K562 (cell line): ENCODE results near the gene LNPEP. TPM values are rescaled to one million over a fixed set of nuclear protein-coding genes. Genes with fewer than 3 reads are reported as not detected.

Experiments
- ATAC-seq: fragments of 200-7000 bp; cut with Tn5 transposase; 3 replicates; pipeline ENCODE4 v1.9.1; 2020; ENCODE audit warnings: moderate library complexity
- BruUV-seq: library from RNA; stranded (reverse); fragments of 400-500 nt; replicated peaks from 2 replicates; lab custom pipeline; 2021; lab: Mats Ljungman, UMichigan
- CTCF ChIA-PET: fragments of 300-600 bp; formaldehyde crosslinking; extraction: SDS; loops from one replicate; lab custom pipeline; 2021; ENCODE audit warnings: low intra/inter-chr PET ratio; lab: Yijun Ruan, JAX
- POLR2A ChIA-PET: fragments of 300-600, 350-650 bp; sonication (Branson Sonifier 250); formaldehyde crosslinking; extraction: SDS; loops from one replicate; lab custom pipeline; 2021; ENCODE audit warnings: antibody characterized with exemption, inconsistent platforms; lab: Yijun Ruan, JAX
- DNase-seq, 4 experiments: peaks; one replicate each; pipeline versions ENCODE4 v3.0.0 to v3.0.0-alpha.2; 2011 to 2018; ENCODE audit warnings: low spot score in 3 of 4, mixed read lengths in 3 of 4; ENCODE audit errors: extremely low read depth in 1 of 4
- FAIRE-seq: peaks from 2 replicates; lab custom pipeline; 2011; peaks lifted over from hg19 to GRCh38; lab: Jason Lieb, UNC
- H2AFZ ChIP-seq: 2 replicates; pipeline ENCODE4 v1.6.0; 2011; ENCODE audit warnings: low read depth, low read length, control low read depth, inconsistent platforms
- H3K27ac ChIP-seq: fragments of 200-600 bp; 3 replicates; pipeline ENCODE4 v1.8.0; 2011; ENCODE audit warnings: low read depth, mild to moderate bottlenecking, control low read depth, inconsistent platforms, low read length, moderate library complexity, mixed read lengths; ENCODE audit errors: extremely low read depth
- H3K27me3 ChIP-seq, 2 experiments: fragments of 300-600 bp in 1 of 2; 2 replicates in 1 of 2; 3 replicates in 1 of 2; pipeline versions ENCODE4 v1.6.0 to v1.8.0; 2011; ENCODE audit warnings: inconsistent platforms in 2 of 2, low read length in 2 of 2, mild to moderate bottlenecking in 1 of 2, mixed read lengths in 1 of 2, moderate library complexity in 1 of 2; ENCODE audit not compliant: control insufficient read depth in 2 of 2, insufficient read depth in 2 of 2
- H3K36me3 ChIP-seq: fragments of 300-600 bp; 3 replicates; pipeline ENCODE4 v1.8.0; 2011; ENCODE audit warnings: mild to moderate bottlenecking, low read length, inconsistent platforms; ENCODE audit not compliant: control insufficient read depth, insufficient read depth
- H3K4me1 ChIP-seq, 2 experiments: fragments of 200-600 bp in 1 of 2; replicated peaks in 1 of 2; 2 replicates in 1 of 2; 3 replicates in 1 of 2; pipeline versions ENCODE4 v1.5.1 to v1.8.0; 2011; ENCODE audit warnings: inconsistent platforms in 2 of 2, low read length in 2 of 2, mild to moderate bottlenecking in 1 of 2, mixed read lengths in 1 of 2, moderate library complexity in 1 of 2; ENCODE audit not compliant: control insufficient read depth in 2 of 2, insufficient read depth in 2 of 2
- H3K4me2 ChIP-seq: 2 replicates; pipeline ENCODE4 v1.6.1; 2011; ENCODE audit warnings: low read length, control low read depth, inconsistent platforms, mixed read lengths; ENCODE audit not compliant: insufficient read depth
- H3K4me3 ChIP-seq: fragments of 200-600 bp; sonication (generic), shearing (Covaris generic); 2 replicates; pipeline ENCODE4 v1.5.1; 2016; ENCODE audit warnings: control low read depth, inconsistent platforms
- H3K79me2 ChIP-seq: fragments of 200-600 bp; 3 replicates; pipeline ENCODE4 v1.8.0; 2011; ENCODE audit warnings: low read length, inconsistent platforms; ENCODE audit not compliant: control insufficient read depth, insufficient read depth
- H3K9ac ChIP-seq, 2 experiments: 2 replicates each; pipeline versions ENCODE4 v1.6.0 to v1.6.1; 2011; ENCODE audit warnings: low read depth in 2 of 2, low read length in 2 of 2, control low read depth in 1 of 2, inconsistent platforms in 1 of 2, mild to moderate bottlenecking in 1 of 2, mixed read lengths in 1 of 2; ENCODE audit not compliant: insufficient read depth in 1 of 2
- H3K9me1 ChIP-seq: one replicate; pipeline ENCODE4 v1.6.0; 2011; ENCODE audit warnings: inconsistent platforms, mild to moderate bottlenecking, low read length, moderate library complexity; ENCODE audit not compliant: control insufficient read depth, insufficient read depth
- H3K9me3 ChIP-seq: replicated peaks from 2 replicates; pipeline ENCODE4 v1.5.1; 2011; ENCODE audit warnings: low read depth, low read length, inconsistent platforms; ENCODE audit not compliant: control insufficient read depth, insufficient read depth
- H4K20me1 ChIP-seq: replicated peaks from 2 replicates; pipeline ENCODE4 v1.6.1; 2011; ENCODE audit warnings: low read length, inconsistent platforms, mixed read lengths; ENCODE audit not compliant: control insufficient read depth, insufficient read depth
- WGBS: fragments of 100-300 bp; shearing (Covaris generic); methylation state at CpG from one replicate; pipeline ENCODE4 v1.1.6; 2016; ENCODE audit warnings: low coverage, mixed read lengths; ENCODE audit not compliant: insufficient coverage; ENCODE audit errors: missing lambda C conversion rate; 5-methylcytosine and 5-hydroxymethylcytosine counted together
- in situ Hi-C: fragments of 300-500 bp; cut with MboI; formaldehyde crosslinking; loops from 4 replicates; pipeline ENCODE4 v1.15.0; 2018; ENCODE audit warnings: inconsistent platforms, mixed read lengths
- intact Hi-C: fragments of 100-400 bp; cut with micrococcal nuclease; formaldehyde crosslinking; loops from 2 replicates; pipeline ENCODE4 v1.14.2; 2022
- polyA plus RNA-seq, 8 experiments: library from polyadenylated mRNA; depleted of rRNA in 4 of 8; stranded (reverse) in 5 of 8; unstranded in 3 of 8; fragments of >200 nt; fragmentation: Nextera tagmentation in 2 of 8; fragmentation: Illumina TruSeq in 1 of 8; extraction: Ambion mirVana in 2 of 8; extraction: Trizol in 1 of 8; gene quantifications; 2 replicates each; pipeline versions ENCODE4 v1.2.1 to v1.2.3, GENCODE V29; 2011 to 2014; ENCODE audit warnings: inconsistent platforms in 1 of 8, missing spikeins in 1 of 8
- total RNA-seq, 7 experiments: library from RNA; depleted of rRNA in 6 of 7; stranded (reverse); fragments of >200 nt in 6 of 7; fragmentation: Illumina TruSeq in 2 of 7; extraction: Trizol in 2 of 7; gene quantifications; 2 replicates each; pipeline versions ENCODE4 v1.2.1 to v1.2.3, GENCODE V29; 2011 to 2021; ENCODE audit warnings: low replicate concordance in 1 of 7
- TF ChIP-seq, protein P1 (sequence below): fragments of 200-600 bp; sonication (generic); IDR thresholded peaks from one replicate; pipeline ENCODE4 v1.6.1; 2012; ENCODE audit warnings: mild to moderate bottlenecking, low read depth, low read length, inconsistent platforms

LNPEP gene
- total and polyA plus RNA-seq, 9 of the 15 experiments (the other 6 are each of a cell fraction or from before 2014, with no cell fraction given), result 2.6 to 27.9 (median 11.2) TPM

DNA sequence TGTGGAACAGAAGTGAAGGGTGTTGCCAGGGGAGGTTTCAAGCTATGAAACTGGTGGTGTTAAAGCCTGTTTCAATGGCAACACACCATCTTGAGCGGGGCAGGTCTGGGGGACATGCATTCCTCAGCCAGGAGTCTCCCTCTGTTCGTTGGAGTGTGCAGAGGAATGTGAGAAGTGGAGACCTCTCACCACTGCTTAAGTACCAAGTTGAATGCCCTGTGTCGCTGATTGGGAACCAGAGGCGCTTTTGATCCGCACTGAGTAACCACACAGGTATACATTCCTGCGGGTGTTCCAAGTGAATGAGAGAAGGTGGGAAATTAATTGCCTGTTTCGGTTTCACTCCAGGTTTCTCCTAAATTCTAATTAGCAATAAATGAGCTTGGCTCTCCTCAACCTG lies 107.1 kb downstream of the LNPEP start:
- CTCF ChIA-PET, result no interaction called here
- no peak for FAIRE-seq
- H3K27ac ChIP-seq, result no peak overlapping the region
- H4K20me1 ChIP-seq, result no peaks in the 10 kb centered on the region
- no peaks in the 10 kb centered on the region; a peak in 2 of 5 replicates for H3K4me1 ChIP-seq
- H3K9ac ChIP-seq, result no peak overlapping the region
- no peaks in the 10 kb centered on the region for H3K9me3 ChIP-seq
- POLR2A ChIA-PET, result interaction anchor here (0.6 kb wide), 2 partner anchors 9 to 36 kb away, joined by 3 to 5 read pairs; no protein-coding TSS in a partner anchor
- H3K4me2 ChIP-seq, result no peak overlapping the region
- no peak overlapping the region for H3K4me3 ChIP-seq
- no peaks in the 10 kb centered on the region for H3K79me2 ChIP-seq
- no peaks in the 10 kb centered on the region for H3K9me1 ChIP-seq
- TF ChIP-seq, protein P1, sequence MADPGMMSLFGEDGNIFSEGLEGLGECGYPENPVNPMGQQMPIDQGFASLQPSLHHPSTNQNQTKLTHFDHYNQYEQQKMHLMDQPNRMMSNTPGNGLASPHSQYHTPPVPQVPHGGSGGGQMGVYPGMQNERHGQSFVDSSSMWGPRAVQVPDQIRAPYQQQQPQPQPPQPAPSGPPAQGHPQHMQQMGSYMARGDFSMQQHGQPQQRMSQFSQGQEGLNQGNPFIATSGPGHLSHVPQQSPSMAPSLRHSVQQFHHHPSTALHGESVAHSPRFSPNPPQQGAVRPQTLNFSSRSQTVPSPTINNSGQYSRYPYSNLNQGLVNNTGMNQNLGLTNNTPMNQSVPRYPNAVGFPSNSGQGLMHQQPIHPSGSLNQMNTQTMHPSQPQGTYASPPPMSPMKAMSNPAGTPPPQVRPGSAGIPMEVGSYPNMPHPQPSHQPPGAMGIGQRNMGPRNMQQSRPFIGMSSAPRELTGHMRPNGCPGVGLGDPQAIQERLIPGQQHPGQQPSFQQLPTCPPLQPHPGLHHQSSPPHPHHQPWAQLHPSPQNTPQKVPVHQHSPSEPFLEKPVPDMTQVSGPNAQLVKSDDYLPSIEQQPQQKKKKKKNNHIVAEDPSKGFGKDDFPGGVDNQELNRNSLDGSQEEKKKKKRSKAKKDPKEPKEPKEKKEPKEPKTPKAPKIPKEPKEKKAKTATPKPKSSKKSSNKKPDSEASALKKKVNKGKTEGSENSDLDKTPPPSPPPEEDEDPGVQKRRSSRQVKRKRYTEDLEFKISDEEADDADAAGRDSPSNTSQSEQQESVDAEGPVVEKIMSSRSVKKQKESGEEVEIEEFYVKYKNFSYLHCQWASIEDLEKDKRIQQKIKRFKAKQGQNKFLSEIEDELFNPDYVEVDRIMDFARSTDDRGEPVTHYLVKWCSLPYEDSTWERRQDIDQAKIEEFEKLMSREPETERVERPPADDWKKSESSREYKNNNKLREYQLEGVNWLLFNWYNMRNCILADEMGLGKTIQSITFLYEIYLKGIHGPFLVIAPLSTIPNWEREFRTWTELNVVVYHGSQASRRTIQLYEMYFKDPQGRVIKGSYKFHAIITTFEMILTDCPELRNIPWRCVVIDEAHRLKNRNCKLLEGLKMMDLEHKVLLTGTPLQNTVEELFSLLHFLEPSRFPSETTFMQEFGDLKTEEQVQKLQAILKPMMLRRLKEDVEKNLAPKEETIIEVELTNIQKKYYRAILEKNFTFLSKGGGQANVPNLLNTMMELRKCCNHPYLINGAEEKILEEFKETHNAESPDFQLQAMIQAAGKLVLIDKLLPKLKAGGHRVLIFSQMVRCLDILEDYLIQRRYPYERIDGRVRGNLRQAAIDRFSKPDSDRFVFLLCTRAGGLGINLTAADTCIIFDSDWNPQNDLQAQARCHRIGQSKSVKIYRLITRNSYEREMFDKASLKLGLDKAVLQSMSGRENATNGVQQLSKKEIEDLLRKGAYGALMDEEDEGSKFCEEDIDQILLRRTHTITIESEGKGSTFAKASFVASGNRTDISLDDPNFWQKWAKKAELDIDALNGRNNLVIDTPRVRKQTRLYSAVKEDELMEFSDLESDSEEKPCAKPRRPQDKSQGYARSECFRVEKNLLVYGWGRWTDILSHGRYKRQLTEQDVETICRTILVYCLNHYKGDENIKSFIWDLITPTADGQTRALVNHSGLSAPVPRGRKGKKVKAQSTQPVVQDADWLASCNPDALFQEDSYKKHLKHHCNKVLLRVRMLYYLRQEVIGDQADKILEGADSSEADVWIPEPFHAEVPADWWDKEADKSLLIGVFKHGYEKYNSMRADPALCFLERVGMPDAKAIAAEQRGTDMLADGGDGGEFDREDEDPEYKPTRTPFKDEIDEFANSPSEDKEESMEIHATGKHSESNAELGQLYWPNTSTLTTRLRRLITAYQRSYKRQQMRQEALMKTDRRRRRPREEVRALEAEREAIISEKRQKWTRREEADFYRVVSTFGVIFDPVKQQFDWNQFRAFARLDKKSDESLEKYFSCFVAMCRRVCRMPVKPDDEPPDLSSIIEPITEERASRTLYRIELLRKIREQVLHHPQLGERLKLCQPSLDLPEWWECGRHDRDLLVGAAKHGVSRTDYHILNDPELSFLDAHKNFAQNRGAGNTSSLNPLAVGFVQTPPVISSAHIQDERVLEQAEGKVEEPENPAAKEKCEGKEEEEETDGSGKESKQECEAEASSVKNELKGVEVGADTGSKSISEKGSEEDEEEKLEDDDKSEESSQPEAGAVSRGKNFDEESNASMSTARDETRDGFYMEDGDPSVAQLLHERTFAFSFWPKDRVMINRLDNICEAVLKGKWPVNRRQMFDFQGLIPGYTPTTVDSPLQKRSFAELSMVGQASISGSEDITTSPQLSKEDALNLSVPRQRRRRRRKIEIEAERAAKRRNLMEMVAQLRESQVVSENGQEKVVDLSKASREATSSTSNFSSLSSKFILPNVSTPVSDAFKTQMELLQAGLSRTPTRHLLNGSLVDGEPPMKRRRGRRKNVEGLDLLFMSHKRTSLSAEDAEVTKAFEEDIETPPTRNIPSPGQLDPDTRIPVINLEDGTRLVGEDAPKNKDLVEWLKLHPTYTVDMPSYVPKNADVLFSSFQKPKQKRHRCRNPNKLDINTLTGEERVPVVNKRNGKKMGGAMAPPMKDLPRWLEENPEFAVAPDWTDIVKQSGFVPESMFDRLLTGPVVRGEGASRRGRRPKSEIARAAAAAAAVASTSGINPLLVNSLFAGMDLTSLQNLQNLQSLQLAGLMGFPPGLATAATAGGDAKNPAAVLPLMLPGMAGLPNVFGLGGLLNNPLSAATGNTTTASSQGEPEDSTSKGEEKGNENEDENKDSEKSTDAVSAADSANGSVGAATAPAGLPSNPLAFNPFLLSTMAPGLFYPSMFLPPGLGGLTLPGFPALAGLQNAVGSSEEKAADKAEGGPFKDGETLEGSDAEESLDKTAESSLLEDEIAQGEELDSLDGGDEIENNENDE, result no peak
- ATAC-seq, result no peak
- BruUV-seq, result no TSS peak
- WGBS, result 61% methylated on average over 6 of the region's 7 CpGs
- no peak overlapping the region for H2AFZ ChIP-seq
- H3K27me3 ChIP-seq, result no peaks in the 10 kb centered on the region; a peak in 1 of 5 replicates
- in situ Hi-C loops, result no loop called here
- intact Hi-C loops, result loop anchor here (10.0 kb wide), 1 partner anchor 428 kb away; no protein-coding TSS in a partner anchor
- no peak for DNase-seq
- H3K36me3 ChIP-seq, result no peaks in the 10 kb centered on the region
